ENCODE data around the gene LEAP2. TPM values are rescaled to one million over a fixed set of nuclear protein-coding genes. Genes with fewer than 3 reads are reported as not detected.

Gene LEAP2
- total and polyA plus RNA-seq, 2 of the 8 experiments (the other 6 are each of a cell fraction or from before 2014, with no cell fraction given), result 1.8 to 2.9 TPM

- TF ChIP-seq JUN (IDR thresholded peaks at IDR 0.05; ENCODE audit: low read depth, low read length), result no peak
- no peak for TF ChIP-seq YY1 (IDR thresholded peaks at IDR 0.05; ENCODE audit: low read depth, low read length)
- no peak for TF ChIP-seq CREB1 (IDR thresholded peaks at IDR 0.05)
- no peak for TF ChIP-seq RFX5 (IDR thresholded peaks at IDR 0.05; ENCODE audit: borderline replicate concordance, low read depth, low read length)
- TF ChIP-seq MAX (IDR thresholded peaks at IDR 0.05), result no peak
Measured at GRCh38 chr5:132848270-132848669, 25.2 kb upstream of the LEAP2 start (continued).

Data from H1 (cell line).